SK-N-SH (cell line): ENCODE data around the gene EVL. TPM values are rescaled to one million over a fixed set of nuclear protein-coding genes. Genes with fewer than 3 reads are reported as not detected.

Experiments used
- CTCF ChIA-PET: fragments of 300-600, 350-600 bp; formaldehyde crosslinking; extraction: SDS; loops from one replicate; lab custom pipeline; 2021; lab: Yijun Ruan, JAX
- POLR2A ChIA-PET: fragments of 350-600 bp; sonication (Branson Sonifier 250); formaldehyde crosslinking; extraction: SDS; loops from one replicate; lab custom pipeline; 2020; ENCODE audit warnings: antibody characterized with exemption, inconsistent platforms; lab: Yijun Ruan, JAX
- DNase-seq: peaks from one replicate; pipeline ENCODE4 v3.0.0; 2012
- H2AFZ ChIP-seq: fragments of 200-600 bp; sonication (generic); 2 replicates; pipeline ENCODE4 v1.8.1; 2016; ENCODE audit warnings: antibody characterized with exemption, mild to moderate bottlenecking, low read depth
- H3F3A ChIP-seq: fragments of 200-600 bp; sonication (generic); replicated peaks from 2 replicates; pipeline ENCODE3; 2016; ENCODE audit warnings: antibody characterized with exemption, mild to moderate bottlenecking; ENCODE audit not compliant: insufficient read depth
- H3K27ac ChIP-seq, 2 experiments: fragments of 200-500 bp in 1 of 2; fragments of 200-600 bp in 1 of 2; sonication (Bioruptor generic) in 1 of 2; sonication (generic), shearing (Covaris generic) in 1 of 2; 2 replicates each; pipeline versions ENCODE4 v1.5.1 to v1.6.1; 2014 to 2016; ENCODE audit warnings: low read depth in 2 of 2, inconsistent platforms in 1 of 2, low read length in 1 of 2, mild to moderate bottlenecking in 1 of 2, mixed read lengths in 1 of 2
- H3K27me3 ChIP-seq: fragments of 200-600 bp; sonication (generic), shearing (Covaris generic); 2 replicates; pipeline ENCODE4 v1.6.1; 2016; ENCODE audit warnings: mixed run types; ENCODE audit not compliant: insufficient read depth
- H3K36me3 ChIP-seq, 2 experiments: fragments of 200-500 bp in 1 of 2; fragments of 200-600 bp in 1 of 2; sonication (Bioruptor generic) in 1 of 2; sonication (generic) in 1 of 2; replicated peaks in 1 of 2; 2 replicates each; pipeline versions ENCODE3 to v1.5.1; 2014 to 2016; ENCODE audit warnings: low read length in 1 of 2, mild to moderate bottlenecking in 1 of 2; ENCODE audit not compliant: insufficient read depth in 2 of 2, control insufficient read depth in 1 of 2
- H3K4me1 ChIP-seq, 2 experiments: fragments of 200-500 bp in 1 of 2; fragments of 200-600 bp in 1 of 2; sonication (Bioruptor generic) in 1 of 2; sonication (generic), shearing (Covaris generic) in 1 of 2; 2 replicates each; pipeline versions ENCODE4 v1.5.1 to v1.6.1; 2014 to 2016; ENCODE audit warnings: low read depth in 1 of 2, low read length in 1 of 2, mixed run types in 1 of 2; ENCODE audit not compliant: insufficient read depth in 2 of 2, control insufficient read depth in 1 of 2
- H3K4me2 ChIP-seq: fragments of 200-600 bp; sonication (generic), shearing (Covaris generic); 2 replicates; pipeline ENCODE4 v1.6.1; 2017; ENCODE audit warnings: mixed run types
- H3K4me3 ChIP-seq, 2 experiments: fragments of 200-500 bp in 1 of 2; fragments of 200-600 bp in 1 of 2; sonication (Bioruptor generic) in 1 of 2; sonication (generic), shearing (Covaris generic) in 1 of 2; 2 replicates each; pipeline versions ENCODE4 v1.5.1 to v1.8.1; 2014 to 2016; ENCODE audit warnings: low read depth in 2 of 2, inconsistent platforms in 1 of 2, low read length in 1 of 2, mild to moderate bottlenecking in 1 of 2, mixed read lengths in 1 of 2, moderate library complexity in 1 of 2
- H3K79me2 ChIP-seq: fragments of 200-600 bp; sonication (generic); 2 replicates; pipeline ENCODE4 v1.8.1; 2017; ENCODE audit warnings: mild to moderate bottlenecking; ENCODE audit not compliant: insufficient read depth
- H3K9ac ChIP-seq: fragments of 200-600 bp; sonication (generic); 2 replicates; pipeline ENCODE4 v1.6.1; 2017; ENCODE audit warnings: mixed run types
- H3K9me2 ChIP-seq: fragments of 200-600 bp; sonication (generic); 2 replicates; pipeline ENCODE4 v1.6.1; 2017; ENCODE audit warnings: mixed run types
- H3K9me3 ChIP-seq: fragments of 200-600 bp; sonication (generic); 2 replicates; pipeline ENCODE4 v1.6.1; 2017; ENCODE audit warnings: mixed run types, mild to moderate bottlenecking, moderate library complexity
- H4K20me1 ChIP-seq: fragments of 200-600 bp; sonication (generic); 2 replicates; pipeline ENCODE4 v1.6.1; 2017; ENCODE audit warnings: mild to moderate bottlenecking, mixed run types; ENCODE audit not compliant: insufficient read depth
- EZH2phosphoT487 ChIP-seq: fragments of 200-600 bp; sonication (generic); IDR thresholded peaks from 2 replicates; pipeline ENCODE4 v1.6.1; 2017; ENCODE audit warnings: low read depth, mixed run types, mild to moderate bottlenecking, antibody characterized with exemption, moderate library complexity, borderline replicate concordance
- GATA2 ChIP-seq: sonication (generic); formaldehyde crosslinking; IDR thresholded peaks from 2 replicates; pipeline ENCODE4 v1.5.0; 2020; ENCODE audit warnings: mild to moderate bottlenecking, missing genetic modification reagents
- JUND ChIP-seq: IDR thresholded peaks from 2 replicates; pipeline ENCODE4 v1.4.0; 2012
- MXI1 ChIP-seq: IDR thresholded peaks from 2 replicates; pipeline ENCODE4 v1.6.1; 2012; ENCODE audit warnings: mild to moderate bottlenecking, low read depth, low read length, improper control_type of control experiment
- NFIC ChIP-seq: IDR thresholded peaks from 2 replicates; pipeline ENCODE4 v1.4.0; 2012; ENCODE audit warnings: borderline replicate concordance
- NRF1 ChIP-seq: IDR thresholded peaks from 2 replicates; pipeline ENCODE4 v1.6.1; 2012; ENCODE audit warnings: low read depth, mild to moderate bottlenecking, low read length
- POLR2AphosphoS5 ChIP-seq: IDR thresholded peaks from 2 replicates; pipeline ENCODE4 v1.6.1; 2012; ENCODE audit warnings: low read depth, low read length
- RAD21 ChIP-seq: IDR thresholded peaks from 2 replicates; pipeline ENCODE4 v1.6.1; 2012; ENCODE audit warnings: mild to moderate bottlenecking, low read length
- SMC3 ChIP-seq: IDR thresholded peaks from 2 replicates; pipeline ENCODE4 v1.6.1; 2012; ENCODE audit warnings: low read depth, low read length, improper control_type of control experiment
- TAF1 ChIP-seq: IDR thresholded peaks from 2 replicates; pipeline ENCODE4 v1.6.1; 2012; ENCODE audit warnings: low read depth, mild to moderate bottlenecking, low read length, moderate library complexity, borderline replicate concordance
- WGBS: methylation state at CpG from one replicate; pipeline ENCODE4 v1.1.6; 2017; ENCODE audit warnings: low lambda C conversion rate; 5-methylcytosine and 5-hydroxymethylcytosine counted together
- polyA plus RNA-seq, 3 experiments: library from polyadenylated mRNA; depleted of rRNA; stranded (reverse); fragments of >200 nt; gene quantifications; 2 replicates each; pipeline ENCODE4 v1.2.3, GENCODE V29; 2012
- TF ChIP-seq, protein P1 (sequence below): IDR thresholded peaks from 2 replicates; pipeline ENCODE4; 2012
- TF ChIP-seq, protein P2 (sequence below): fragments of 200-600 bp; sonication (generic); IDR thresholded peaks from 2 replicates; pipeline ENCODE4 v1.6.1; 2017; ENCODE audit warnings: antibody characterized with exemption, mild to moderate bottlenecking, moderate library complexity
- TF ChIP-seq, protein P3 (sequence below): IDR thresholded peaks from 2 replicates; pipeline ENCODE4 v1.4.0; 2012; ENCODE audit warnings: low read depth
- TF ChIP-seq, protein P4 (sequence below): IDR thresholded peaks from 2 replicates; pipeline ENCODE4 v1.4.0; 2012; ENCODE audit warnings: low read depth, borderline replicate concordance

Gene EVL
- polyA plus RNA-seq, 1 of the 3 experiments (the other 2 are of a cell fraction) = 36.5 TPM

DNA sequence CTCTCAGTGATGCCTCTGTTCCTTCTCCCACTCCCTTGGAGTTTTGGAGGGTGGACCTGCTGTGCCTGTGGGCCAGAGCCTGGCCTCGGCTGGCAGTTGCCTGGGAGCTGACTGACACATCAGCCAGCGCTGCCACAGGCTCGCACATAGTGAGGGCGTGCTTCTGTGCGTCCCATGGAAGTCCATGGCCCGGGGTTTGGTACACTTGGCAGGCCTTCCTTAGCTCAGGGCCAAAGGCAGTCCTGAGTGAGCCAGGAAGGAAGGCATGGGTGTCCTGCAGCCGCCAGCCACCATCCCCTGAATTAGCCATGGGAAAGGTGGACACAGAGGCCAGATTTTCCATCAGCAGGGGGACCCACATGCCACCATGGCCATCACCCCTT, 95.3 kb downstream of the EVL start (continued):
- TF ChIP-seq, protein P1, sequence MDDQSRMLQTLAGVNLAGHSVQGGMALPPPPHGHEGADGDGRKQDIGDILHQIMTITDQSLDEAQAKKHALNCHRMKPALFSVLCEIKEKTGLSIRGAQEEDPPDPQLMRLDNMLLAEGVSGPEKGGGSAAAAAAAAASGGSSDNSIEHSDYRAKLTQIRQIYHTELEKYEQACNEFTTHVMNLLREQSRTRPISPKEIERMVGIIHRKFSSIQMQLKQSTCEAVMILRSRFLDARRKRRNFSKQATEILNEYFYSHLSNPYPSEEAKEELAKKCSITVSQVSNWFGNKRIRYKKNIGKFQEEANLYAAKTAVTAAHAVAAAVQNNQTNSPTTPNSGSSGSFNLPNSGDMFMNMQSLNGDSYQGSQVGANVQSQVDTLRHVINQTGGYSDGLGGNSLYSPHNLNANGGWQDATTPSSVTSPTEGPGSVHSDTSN = no peak
- TF ChIP-seq, all 33 proteins: peak for 0

DNA sequence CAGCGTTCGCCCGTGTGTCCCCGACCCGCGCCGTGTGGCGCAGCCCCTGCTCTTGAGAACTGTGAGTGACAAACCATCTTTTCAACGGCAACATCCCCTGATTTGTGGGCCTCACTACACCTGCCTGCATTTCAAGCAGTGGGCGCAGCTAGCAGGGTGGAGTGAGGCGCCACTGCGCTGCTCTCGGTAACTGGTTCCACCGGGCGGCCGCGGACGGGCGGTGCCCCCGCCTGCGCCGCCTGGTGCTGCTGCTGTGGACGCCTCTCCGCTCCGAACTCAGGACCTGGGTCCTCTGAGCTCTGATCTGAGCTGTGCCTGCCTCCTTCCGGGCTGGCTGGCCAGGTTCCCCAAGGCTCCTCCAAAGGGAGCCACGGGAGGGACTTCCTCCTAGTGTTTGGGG, 100.2 kb downstream of the EVL start:
- H3K27ac ChIP-seq = no peak overlapping the region
- CTCF ChIA-PET = interaction anchor here (1.3 to 2.7 kb wide), 3 partner anchors 8 to 57 kb away, joined by 3 to 7 read pairs (median 5); no protein-coding TSS in a partner anchor
- H3K9ac ChIP-seq = no peak overlapping the region
- no peak overlapping the region for H2AFZ ChIP-seq
- DNase-seq = no peak
- H3K4me1 ChIP-seq = no peaks in the 10 kb centered on the region; a peak in 1 of 4 replicates
- H3K9me2 ChIP-seq = no peaks in the 10 kb centered on the region
- H3F3A ChIP-seq = no peaks in the 10 kb centered on the region
- no peak overlapping the region for H3K4me2 ChIP-seq
- H3K4me3 ChIP-seq = no peak overlapping the region
- TF ChIP-seq, protein P1 = no peak
- TF ChIP-seq RAD21 (no peak), GATA2 (CRISPR knock-in tag) (no peak), POLR2AphosphoS5 (no peak), TAF1 (no peak), MXI1 (no peak), SMC3 (no peak), NFIC (no peak), NRF1 (no peak), JUND (no peak), EZH2phosphoT487 (no peak)
- TF ChIP-seq, protein P2, sequence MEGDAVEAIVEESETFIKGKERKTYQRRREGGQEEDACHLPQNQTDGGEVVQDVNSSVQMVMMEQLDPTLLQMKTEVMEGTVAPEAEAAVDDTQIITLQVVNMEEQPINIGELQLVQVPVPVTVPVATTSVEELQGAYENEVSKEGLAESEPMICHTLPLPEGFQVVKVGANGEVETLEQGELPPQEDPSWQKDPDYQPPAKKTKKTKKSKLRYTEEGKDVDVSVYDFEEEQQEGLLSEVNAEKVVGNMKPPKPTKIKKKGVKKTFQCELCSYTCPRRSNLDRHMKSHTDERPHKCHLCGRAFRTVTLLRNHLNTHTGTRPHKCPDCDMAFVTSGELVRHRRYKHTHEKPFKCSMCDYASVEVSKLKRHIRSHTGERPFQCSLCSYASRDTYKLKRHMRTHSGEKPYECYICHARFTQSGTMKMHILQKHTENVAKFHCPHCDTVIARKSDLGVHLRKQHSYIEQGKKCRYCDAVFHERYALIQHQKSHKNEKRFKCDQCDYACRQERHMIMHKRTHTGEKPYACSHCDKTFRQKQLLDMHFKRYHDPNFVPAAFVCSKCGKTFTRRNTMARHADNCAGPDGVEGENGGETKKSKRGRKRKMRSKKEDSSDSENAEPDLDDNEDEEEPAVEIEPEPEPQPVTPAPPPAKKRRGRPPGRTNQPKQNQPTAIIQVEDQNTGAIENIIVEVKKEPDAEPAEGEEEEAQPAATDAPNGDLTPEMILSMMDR = no peak
- TF ChIP-seq, protein P3, sequence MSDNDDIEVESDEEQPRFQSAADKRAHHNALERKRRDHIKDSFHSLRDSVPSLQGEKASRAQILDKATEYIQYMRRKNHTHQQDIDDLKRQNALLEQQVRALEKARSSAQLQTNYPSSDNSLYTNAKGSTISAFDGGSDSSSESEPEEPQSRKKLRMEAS = no peak
- TF ChIP-seq, protein P4, sequence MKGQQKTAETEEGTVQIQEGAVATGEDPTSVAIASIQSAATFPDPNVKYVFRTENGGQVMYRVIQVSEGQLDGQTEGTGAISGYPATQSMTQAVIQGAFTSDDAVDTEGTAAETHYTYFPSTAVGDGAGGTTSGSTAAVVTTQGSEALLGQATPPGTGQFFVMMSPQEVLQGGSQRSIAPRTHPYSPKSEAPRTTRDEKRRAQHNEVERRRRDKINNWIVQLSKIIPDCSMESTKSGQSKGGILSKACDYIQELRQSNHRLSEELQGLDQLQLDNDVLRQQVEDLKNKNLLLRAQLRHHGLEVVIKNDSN = no peak
- TF ChIP-seq, all 33 proteins: peak for 0
- WGBS = 96% methylated on average over 23 of the region's 27 CpGs
- POLR2A ChIA-PET = no interaction called here
- Histone ChIP-seq H4K20me1 (no peaks in the 10 kb centered on the region), H3K79me2 (no peaks in the 10 kb centered on the region), H3K9me3 (no peaks in the 10 kb centered on the region), H3K36me3 (no peaks in the 10 kb centered on the region), H3K27me3 (peaks cover 5% of the 10 kb centered on the region)
